Activated CD4-positive, alpha-beta T cell treated with anti-CD3 and anti-CD28 coated beads, Interleukin-2, amount 10 ng/mL, durations not matched to agents 7 days and 5 days (primary cell): Measurements from ENCODE around the gene NSUN7. TPM values are rescaled to one million over a fixed set of nuclear protein-coding genes. Genes with fewer than 3 reads are reported as not detected.
A peak's percentile ranks its signal among the peaks of the same experiment; 100 is the strongest.

Experiments
- CTCF ChIA-PET: fragments of 350-600 bp; sonication (Branson Sonifier 250); formaldehyde crosslinking; loops from one replicate; lab custom pipeline; 2021; ENCODE audit warnings: antibody characterized with exemption; lab: Charles Lee
- POLR2A ChIA-PET: fragments of 350-600 bp; sonication (Branson Sonifier 250); formaldehyde crosslinking; loops from one replicate; lab custom pipeline; 2021; ENCODE audit warnings: antibody characterized with exemption; lab: Charles Lee
- DNase-seq: peaks from one replicate; pipeline ENCODE4 v3.0.0-alpha.2; 2020
- H3K27ac Mint-ChIP-seq: one replicate; pipeline ENCODE4 v1.8.0; 2021; ENCODE audit warnings: mild to moderate bottlenecking, moderate library complexity, mixed read lengths
- H3K27me3 Mint-ChIP-seq: one replicate; pipeline ENCODE4 v1.8.0; 2021; ENCODE audit warnings: mixed read lengths
- H3K36me3 Mint-ChIP-seq: one replicate; pipeline ENCODE4 v1.8.0; 2021; ENCODE audit warnings: low read depth, mixed read lengths
- H3K4me1 Mint-ChIP-seq: one replicate; pipeline ENCODE4 v1.8.0; 2021; ENCODE audit warnings: mixed read lengths
- H3K4me3 Mint-ChIP-seq: one replicate; pipeline ENCODE4 v1.8.0; 2021; ENCODE audit warnings: mild to moderate bottlenecking, moderate library complexity, mixed read lengths
- H3K9me3 Mint-ChIP-seq: one replicate; pipeline ENCODE4 v1.8.0; 2021; ENCODE audit warnings: mixed read lengths
- total RNA-seq, 2 experiments: library from RNA; stranded (reverse); gene quantifications; one replicate each; pipeline ENCODE4 v1.2.3, GENCODE V29; 2021

The NSUN7 gene
- total RNA-seq, 2 experiments from 2014 or later = not detected

GRCh38 chr4:40721730-40722171 lies 28.0 kb upstream of the NSUN7 start:
- no peak overlapping the region for H3K27ac Mint-ChIP-seq
- H3K4me3 Mint-ChIP-seq = no peak overlapping the region
- H3K36me3 Mint-ChIP-seq = peaks cover 2% of the 10 kb centered on the region
- no peaks in the 10 kb centered on the region for H3K9me3 Mint-ChIP-seq
- CTCF ChIA-PET = no interaction called here
- peaks cover 15% of the 10 kb centered on the region for H3K4me1 Mint-ChIP-seq
- POLR2A ChIA-PET = no interaction called here
- DNase-seq = no peak
- peaks cover 4% of the 10 kb centered on the region for H3K27me3 Mint-ChIP-seq

- peak; percentile 39 for DNase-seq
These were observed 27.1 kb upstream of the NSUN7 start for GRCh38 chr4:40722576-40723161.

GRCh38 chr4:40723728-40724127 lies 26.0 kb upstream of the NSUN7 start:
- Mint-ChIP-seq H3K4me1 (peaks cover 11% of the 10 kb centered on the region), H3K27ac (peak overlapping the region; percentile 21), H3K9me3 (no peaks in the 10 kb centered on the region), H3K36me3 (peaks cover 2% of the 10 kb centered on the region), H3K4me3 (no peak overlapping the region), H3K27me3 (peaks cover 12% of the 10 kb centered on the region)
- CTCF ChIA-PET = interaction anchor here (0.8 kb wide), 1 partner anchor 50 kb away, joined by 3 read pairs; no protein-coding TSS in a partner anchor
- DNase-seq = no peak
- POLR2A ChIA-PET = no interaction called here

More at GRCh38 chr4:40722576-40723161, 27.1 kb upstream of the NSUN7 start:
- ChIA-PET POLR2A (no interaction called here), CTCF (no interaction called here)
- no peak overlapping the region for H3K4me3 Mint-ChIP-seq
- H3K36me3 Mint-ChIP-seq = peaks cover 2% of the 10 kb centered on the region
- H3K4me1 Mint-ChIP-seq = peaks cover 13% of the 10 kb centered on the region
- no peaks in the 10 kb centered on the region for H3K9me3 Mint-ChIP-seq
- H3K27me3 Mint-ChIP-seq = peaks cover 10% of the 10 kb centered on the region
- no peak overlapping the region for H3K27ac Mint-ChIP-seq

DNA sequence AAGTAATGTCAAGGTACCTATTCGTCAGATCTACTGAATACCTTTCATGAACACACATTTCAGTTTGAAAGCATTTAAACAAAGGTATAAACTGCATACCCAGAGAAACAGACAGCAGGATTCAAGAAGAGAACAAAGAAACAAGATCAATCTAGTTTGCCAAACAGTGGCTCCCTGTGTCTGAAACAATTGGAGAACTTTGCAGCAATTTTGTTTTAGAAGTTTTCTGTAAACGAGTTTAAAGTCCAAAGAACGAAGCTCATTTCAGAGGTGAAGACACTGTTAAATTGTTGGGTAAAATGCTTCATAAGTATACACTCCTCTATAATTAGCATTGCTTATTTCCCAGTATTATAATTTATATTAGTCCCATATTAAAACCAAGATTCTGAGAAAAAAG lies 21.4 kb upstream of the NSUN7 start:
- Mint-ChIP-seq H3K4me3 (no peak overlapping the region), H3K4me1 (peaks cover 18% of the 10 kb centered on the region), H3K27ac (no peak overlapping the region), H3K36me3 (peaks cover 2% of the 10 kb centered on the region), H3K27me3 (peaks cover 12% of the 10 kb centered on the region), H3K9me3 (no peaks in the 10 kb centered on the region)
- ChIA-PET CTCF (interaction anchor here (0.9 to 1.0 kb wide), 2 partner anchors 9 to 35 kb away, joined by 3 read pairs; no protein-coding TSS in a partner anchor), POLR2A (no interaction called here)
- no peak for DNase-seq

GRCh38 chr4:40729555-40729954 lies 20.2 kb upstream of the NSUN7 start:
- H3K27ac Mint-ChIP-seq = no peak overlapping the region
- peaks cover 12% of the 10 kb centered on the region for H3K27me3 Mint-ChIP-seq
- DNase-seq = no peak
- peaks cover 25% of the 10 kb centered on the region for H3K4me1 Mint-ChIP-seq
- no peak overlapping the region for H3K4me3 Mint-ChIP-seq
- CTCF ChIA-PET = no interaction called here
- H3K36me3 Mint-ChIP-seq = peaks cover 2% of the 10 kb centered on the region
- no peaks in the 10 kb centered on the region for H3K9me3 Mint-ChIP-seq
- POLR2A ChIA-PET = no interaction called here

DNA sequence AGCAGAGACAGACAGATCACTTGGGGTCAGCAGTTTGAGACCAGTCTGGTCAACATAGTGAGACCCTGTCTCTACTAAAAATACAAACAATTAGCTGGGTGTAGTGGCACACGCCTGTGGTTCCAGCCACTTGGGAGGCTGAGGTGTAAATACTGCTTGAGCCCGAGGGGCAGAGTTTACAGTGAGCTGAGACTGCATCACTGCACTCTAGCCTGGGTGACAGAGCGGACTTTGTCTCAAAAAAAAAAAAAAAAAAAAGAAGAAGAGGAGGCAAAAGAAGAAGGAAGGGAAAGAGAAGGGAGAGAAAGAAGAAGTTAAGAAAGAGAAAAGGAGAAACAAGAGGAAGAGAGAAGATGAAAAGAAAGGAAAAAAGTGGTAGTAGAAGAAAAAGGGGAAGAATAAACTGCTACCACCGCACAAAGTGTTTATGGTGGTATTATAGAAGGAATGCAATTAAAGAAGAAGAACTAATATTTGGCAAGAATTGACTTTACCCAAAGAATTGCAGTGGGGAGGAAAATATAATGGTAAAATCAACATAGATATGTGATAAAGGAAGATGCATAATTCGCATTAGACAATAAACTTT lies 19.6 kb upstream of the NSUN7 start:
- DNase-seq = no peak
- H3K4me1 Mint-ChIP-seq = peaks cover 23% of the 10 kb centered on the region
- POLR2A ChIA-PET = no interaction called here
- no peaks in the 10 kb centered on the region for H3K9me3 Mint-ChIP-seq
- no peaks in the 10 kb centered on the region for H3K36me3 Mint-ChIP-seq
- H3K27me3 Mint-ChIP-seq = peaks cover 12% of the 10 kb centered on the region
- H3K4me3 Mint-ChIP-seq = no peak overlapping the region
- H3K27ac Mint-ChIP-seq = no peak overlapping the region
- CTCF ChIA-PET = no interaction called here

- DNase-seq = no peak
- Mint-ChIP-seq H3K36me3 (no peaks in the 10 kb centered on the region), H3K4me3 (no peak overlapping the region), H3K9me3 (no peaks in the 10 kb centered on the region), H3K27me3 (peaks cover 12% of the 10 kb centered on the region), H3K4me1 (peaks cover 23% of the 10 kb centered on the region), H3K27ac (no peak overlapping the region)
- POLR2A ChIA-PET = no interaction called here
- CTCF ChIA-PET = interaction anchor here (0.7 kb wide), 1 partner anchor 423 kb away, joined by 3 read pairs; no protein-coding TSS in a partner anchor
These were observed 18.4 kb upstream of the NSUN7 start for GRCh38 chr4:40731361-40731760.

DNA sequence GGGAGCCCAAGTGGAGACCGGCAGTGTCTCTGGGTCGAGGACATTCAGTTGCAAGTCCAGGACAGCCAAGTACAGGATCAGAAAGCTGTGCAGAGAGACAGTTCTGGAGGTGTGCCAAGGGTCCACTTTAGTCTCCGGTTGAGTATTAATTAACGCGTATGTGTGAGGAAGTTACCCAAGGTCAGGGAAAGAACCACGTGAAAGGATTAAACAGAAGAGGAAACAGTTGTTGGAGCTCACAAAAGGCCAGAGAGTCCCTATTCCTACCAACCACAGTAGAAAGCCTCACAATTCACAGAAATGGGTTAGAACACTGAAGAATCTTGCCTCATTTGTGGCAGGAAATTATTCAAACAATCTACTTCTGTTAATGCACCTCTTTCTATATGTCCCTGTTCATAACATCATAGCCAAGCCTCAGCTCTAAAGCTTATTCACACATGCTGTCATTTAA lies 17.9 kb upstream of the NSUN7 start:
- ChIA-PET POLR2A (interaction anchor here (0.6 kb wide), 1 partner anchor 60 kb away, joined by 4 read pairs; no protein-coding TSS in a partner anchor), CTCF (interaction anchor here (0.6 to 0.7 kb wide), 3 partner anchors 17 to 424 kb away, joined by 3 to 4 read pairs (median 3); no protein-coding TSS in a partner anchor)
- no peak for DNase-seq
- H3K36me3 Mint-ChIP-seq = no peaks in the 10 kb centered on the region
- no peaks in the 10 kb centered on the region for H3K9me3 Mint-ChIP-seq
- peaks cover 23% of the 10 kb centered on the region for H3K4me1 Mint-ChIP-seq
- peak overlapping the region; percentile 46 for H3K27ac Mint-ChIP-seq
- peaks cover 8% of the 10 kb centered on the region for H3K27me3 Mint-ChIP-seq
- no peak overlapping the region for H3K4me3 Mint-ChIP-seq

GRCh38 chr4:40733752-40734151 lies 16.0 kb upstream of the NSUN7 start:
- Mint-ChIP-seq H3K27me3 (peaks cover 5% of the 10 kb centered on the region), H3K27ac (no peak overlapping the region), H3K36me3 (no peaks in the 10 kb centered on the region), H3K9me3 (no peaks in the 10 kb centered on the region), H3K4me1 (peaks cover 23% of the 10 kb centered on the region), H3K4me3 (no peak overlapping the region)
- CTCF ChIA-PET = interaction anchor here (0.6 to 1.4 kb wide), 3 partner anchors 15 to 112 kb away, joined by 3 to 7 read pairs (median 5); no protein-coding TSS in a partner anchor
- no peak for DNase-seq
- POLR2A ChIA-PET = no interaction called here

GRCh38 chr4:40734497-40734896 lies 15.3 kb upstream of the NSUN7 start:
- ChIA-PET POLR2A (no interaction called here), CTCF (interaction anchor here (0.6 to 1.4 kb wide), 4 partner anchors 16 to 1232 kb away, joined by 3 to 7 read pairs (median 4); no protein-coding TSS in a partner anchor)
- Mint-ChIP-seq H3K4me1 (peaks cover 23% of the 10 kb centered on the region), H3K27me3 (peaks cover 5% of the 10 kb centered on the region), H3K27ac (no peak overlapping the region), H3K36me3 (no peaks in the 10 kb centered on the region), H3K4me3 (no peak overlapping the region), H3K9me3 (no peaks in the 10 kb centered on the region)
- no peak for DNase-seq

DNA sequence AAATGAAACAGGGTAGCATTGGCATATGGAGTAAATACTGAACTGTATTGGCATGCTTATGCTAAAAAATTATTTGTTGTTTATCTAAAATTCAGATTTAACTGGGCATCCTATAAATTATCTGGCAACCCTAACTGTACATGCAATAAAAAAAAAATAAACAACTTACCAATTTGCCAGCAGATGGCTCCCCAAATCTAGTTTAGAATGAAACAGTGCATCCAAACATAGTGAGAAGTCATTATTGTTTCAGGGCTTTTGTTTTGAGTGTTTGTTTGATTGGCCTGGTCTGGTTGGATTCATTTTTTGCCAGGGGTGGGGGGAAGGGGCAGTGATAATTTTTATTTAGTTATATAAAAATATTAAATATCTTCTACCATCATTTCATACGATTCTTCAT lies 12.8 kb upstream of the NSUN7 start:
- H3K9me3 Mint-ChIP-seq = no peaks in the 10 kb centered on the region
- H3K27ac Mint-ChIP-seq = no peak overlapping the region
- no peak overlapping the region for H3K4me3 Mint-ChIP-seq
- peaks cover 7% of the 10 kb centered on the region for H3K27me3 Mint-ChIP-seq
- H3K4me1 Mint-ChIP-seq = peaks cover 17% of the 10 kb centered on the region
- H3K36me3 Mint-ChIP-seq = no peaks in the 10 kb centered on the region
- POLR2A ChIA-PET = no interaction called here
- peak; percentile 15 for DNase-seq
- CTCF ChIA-PET = interaction anchor here (2.1 kb wide), 1 partner anchor 104 kb away, joined by 7 read pairs; no protein-coding TSS in a partner anchor

DNA sequence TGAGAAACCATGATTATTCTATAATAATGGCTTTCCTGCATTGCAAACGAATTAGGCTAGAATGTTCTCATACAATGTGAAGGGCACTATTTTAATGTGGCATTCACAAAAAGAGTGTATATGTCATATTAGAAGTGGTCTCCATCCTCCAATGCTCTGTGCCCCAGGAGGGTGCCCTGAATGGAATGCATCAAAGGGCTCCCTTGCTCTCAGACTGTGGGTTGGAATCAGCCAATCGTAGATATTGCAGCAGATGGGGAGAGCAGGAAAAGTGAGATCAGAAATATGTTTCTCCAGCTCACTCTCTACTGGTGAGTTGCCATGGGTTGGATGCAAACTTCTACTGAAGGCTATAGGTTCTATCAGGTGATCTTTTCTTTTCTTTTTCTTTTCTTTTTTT lies 11.9 kb upstream of the NSUN7 start:
- POLR2A ChIA-PET = no interaction called here
- Mint-ChIP-seq H3K4me3 (no peak overlapping the region), H3K27me3 (peaks cover 10% of the 10 kb centered on the region), H3K4me1 (peaks cover 9% of the 10 kb centered on the region), H3K36me3 (no peaks in the 10 kb centered on the region), H3K9me3 (no peaks in the 10 kb centered on the region), H3K27ac (no peak overlapping the region)
- no peak for DNase-seq
- CTCF ChIA-PET = interaction anchor here (0.6 to 1.3 kb wide), 2 partner anchors 95 to 160 kb away, joined by 3 to 4 read pairs; no protein-coding TSS in a partner anchor

DNA sequence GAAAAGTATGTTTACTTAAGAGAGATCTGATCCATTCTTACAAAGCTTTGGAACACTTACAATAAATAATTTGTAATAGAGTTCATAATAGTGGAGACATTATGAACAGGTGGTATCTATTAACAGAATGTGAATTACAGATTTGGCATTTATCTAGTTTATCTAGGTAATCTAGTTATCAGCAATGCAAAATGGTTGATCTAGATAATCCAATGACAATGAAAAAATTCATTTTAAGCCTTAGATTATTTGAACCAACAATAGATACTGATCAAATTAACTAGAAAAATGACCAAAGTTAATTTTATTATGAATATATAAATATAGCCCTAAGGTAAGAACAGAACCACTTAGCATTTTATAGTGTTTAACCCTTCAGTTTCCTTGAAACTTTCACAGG lies 10.4 kb upstream of the NSUN7 start:
- no peak for DNase-seq
- Mint-ChIP-seq H3K9me3 (no peaks in the 10 kb centered on the region), H3K27me3 (peaks cover 10% of the 10 kb centered on the region), H3K36me3 (no peaks in the 10 kb centered on the region), H3K27ac (no peak overlapping the region), H3K4me1 (no peaks in the 10 kb centered on the region), H3K4me3 (no peak overlapping the region)
- POLR2A ChIA-PET = no interaction called here
- CTCF ChIA-PET = interaction anchor here (1.0 kb wide), 1 partner anchor 102 kb away, joined by 6 read pairs; no protein-coding TSS in a partner anchor
